Keratinocyte (primary cell): Measurements from ENCODE around the gene FADS3. TPM values are rescaled to one million over a fixed set of nuclear protein-coding genes. Genes with fewer than 3 reads are reported as not detected.

Experiments
- DNase-seq: peaks from one replicate; pipeline ENCODE4 v3.0.0-alpha.2; 2011; ENCODE audit warnings: low read depth, missing footprints, low spot score
- FAIRE-seq: peaks from 2 replicates; lab custom pipeline; 2011; peaks lifted over from hg19 to GRCh38; lab: Jason Lieb, UNC
- H2AFZ ChIP-seq: 2 replicates; pipeline ENCODE4 v1.6.0; 2012; ENCODE audit warnings: low read length, control low read depth, inconsistent platforms; ENCODE audit not compliant: control insufficient read depth
- H3K27ac ChIP-seq: 2 replicates; pipeline ENCODE4 v1.5.1; 2011; ENCODE audit warnings: low read length; ENCODE audit not compliant: control insufficient read depth, insufficient read depth
- H3K27me3 ChIP-seq: 3 replicates; pipeline ENCODE4 v1.6.0; 2011; ENCODE audit warnings: low read length; ENCODE audit not compliant: control insufficient read depth, insufficient read depth; ENCODE audit errors: extremely low read depth
- H3K36me3 ChIP-seq, 2 experiments: 2 replicates in 1 of 2; 3 replicates in 1 of 2; pipeline ENCODE4 v1.5.1; 2011; ENCODE audit warnings: low read length in 2 of 2, mild to moderate bottlenecking in 1 of 2; ENCODE audit not compliant: control insufficient read depth in 2 of 2, insufficient read depth in 2 of 2; ENCODE audit errors: extremely low read depth in 1 of 2
- H3K4me1 ChIP-seq: 3 replicates; pipeline ENCODE4 v1.5.1; 2011; ENCODE audit warnings: low read length; ENCODE audit not compliant: control insufficient read depth, insufficient read depth; ENCODE audit errors: extremely low read depth
- H3K4me2 ChIP-seq: 3 replicates; pipeline ENCODE4 v1.6.0; 2011; ENCODE audit warnings: low read depth, low read length; ENCODE audit not compliant: control insufficient read depth, insufficient read depth; ENCODE audit errors: extremely low read depth
- H3K4me3 ChIP-seq, 3 experiments: fragments of 200-600 bp in 1 of 3; sonication (generic) in 1 of 3; 2 replicates in 2 of 3; 3 replicates in 1 of 3; pipeline ENCODE4 v1.5.1; 2011 to 2016; ENCODE audit warnings: low read length in 3 of 3, mild to moderate bottlenecking in 3 of 3, control low read depth in 2 of 3, inconsistent platforms in 1 of 3, low read depth in 1 of 3, mixed read lengths in 1 of 3, mixed run types in 1 of 3, moderate library complexity in 1 of 3; ENCODE audit not compliant: control insufficient read depth in 2 of 3, insufficient read depth in 2 of 3; ENCODE audit errors: extremely low read depth in 1 of 3
- H3K79me2 ChIP-seq: 2 replicates; pipeline ENCODE4 v1.6.0; 2012; ENCODE audit warnings: low read length; ENCODE audit not compliant: control insufficient read depth, insufficient read depth
- H3K9ac ChIP-seq: 3 replicates; pipeline ENCODE4 v1.6.0; 2011; ENCODE audit warnings: low read length; ENCODE audit not compliant: control insufficient read depth, insufficient read depth; ENCODE audit errors: extremely low read depth
- H3K9me1 ChIP-seq: 3 replicates; pipeline ENCODE4 v1.6.0; 2011; ENCODE audit warnings: low read length; ENCODE audit not compliant: control insufficient read depth, insufficient read depth; ENCODE audit errors: extremely low read depth
- H3K9me3 ChIP-seq: 2 replicates; pipeline ENCODE4 v1.5.1; 2012; ENCODE audit warnings: low read depth, low read length; ENCODE audit not compliant: control insufficient read depth
- H4K20me1 ChIP-seq: 3 replicates; pipeline ENCODE4 v1.6.0; 2011; ENCODE audit warnings: low read length; ENCODE audit not compliant: control insufficient read depth, insufficient read depth; ENCODE audit errors: extremely low read depth
- EZH2 ChIP-seq: IDR thresholded peaks from one replicate; pipeline ENCODE4 v1.6.1; 2012; ENCODE audit warnings: inconsistent platforms, mild to moderate bottlenecking, low read length, moderate library complexity
- dilution Hi-C: fragments of 300-500 bp; cut with MboI; formaldehyde crosslinking; loops from one replicate; pipeline ENCODE4 v1.7.0; 2020; ENCODE audit warnings: low sequenced_read_pairs; ENCODE audit not compliant: extremely low pct_ligation_motif_present
- polyA plus RNA-seq, 5 experiments: library from polyadenylated mRNA; depleted of rRNA in 3 of 5; stranded (reverse) in 3 of 5; stranded (forward) in 1 of 5; unstranded in 1 of 5; fragments of >200 nt; gene quantifications; 1 replicate in 1 of 5; 2 replicates in 3 of 5; 3 replicates in 1 of 5; pipeline versions ENCODE4 v1.2.1 to v1.2.3, GENCODE V29; 2011 to 2012; ENCODE audit warnings: missing spikeins in 2 of 5, low read depth in 1 of 5, low replicate concordance in 1 of 5
- TF ChIP-seq, protein P1 (sequence below), 3 experiments: IDR thresholded peaks in 1 of 3; conservative IDR thresholded peaks in 1 of 3; optimal IDR thresholded peaks in 1 of 3; 2 replicates in 2 of 3; 3 replicates in 1 of 3; pipeline versions ENCODE3 to v1.5.1; 2011; ENCODE audit warnings: low read length in 3 of 3, mild to moderate bottlenecking in 3 of 3, moderate library complexity in 2 of 3, control low read depth in 1 of 3, inconsistent platforms in 1 of 3; ENCODE audit not compliant: insufficient read depth in 2 of 3; ENCODE audit errors: extremely low read depth in 1 of 3

Gene FADS3
- polyA plus RNA-seq, 1 donor (not counting 4 experiments of a cell fraction or from before 2014, with no cell fraction given), result 33.9 TPM

DNA sequence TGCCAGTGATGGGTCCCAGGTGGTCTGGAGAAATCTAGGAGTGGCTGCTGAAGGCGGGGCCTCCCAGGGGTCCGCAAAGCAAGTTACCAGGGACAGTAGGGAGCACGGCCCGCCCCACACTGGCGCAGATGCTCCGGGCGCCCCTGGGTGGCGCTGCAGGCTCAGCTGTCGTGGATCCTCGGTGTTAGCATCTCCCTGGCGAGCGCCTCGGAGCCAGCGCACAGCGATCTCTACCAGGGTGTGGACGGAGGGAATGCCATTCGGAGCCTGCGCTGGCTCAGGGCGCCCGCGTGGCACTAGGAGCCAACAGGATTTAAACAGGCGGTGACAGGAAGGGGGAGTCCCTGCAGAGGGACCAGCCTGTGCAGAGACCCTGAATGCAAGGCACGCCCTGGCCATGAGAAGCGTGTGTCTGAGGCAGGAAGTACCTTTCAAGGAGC is 20.2 kb downstream of the FADS3 start:
- DNase-seq (no peak), FAIRE-seq (no peak)
- peaks cover 4% of the 10 kb centered on the region for H3K4me1 ChIP-seq
- H3K27me3 ChIP-seq, result peaks cover 8% of the 10 kb centered on the region
- H4K20me1 ChIP-seq, result peaks cover 2% of the 10 kb centered on the region
- TF ChIP-seq, protein P1, sequence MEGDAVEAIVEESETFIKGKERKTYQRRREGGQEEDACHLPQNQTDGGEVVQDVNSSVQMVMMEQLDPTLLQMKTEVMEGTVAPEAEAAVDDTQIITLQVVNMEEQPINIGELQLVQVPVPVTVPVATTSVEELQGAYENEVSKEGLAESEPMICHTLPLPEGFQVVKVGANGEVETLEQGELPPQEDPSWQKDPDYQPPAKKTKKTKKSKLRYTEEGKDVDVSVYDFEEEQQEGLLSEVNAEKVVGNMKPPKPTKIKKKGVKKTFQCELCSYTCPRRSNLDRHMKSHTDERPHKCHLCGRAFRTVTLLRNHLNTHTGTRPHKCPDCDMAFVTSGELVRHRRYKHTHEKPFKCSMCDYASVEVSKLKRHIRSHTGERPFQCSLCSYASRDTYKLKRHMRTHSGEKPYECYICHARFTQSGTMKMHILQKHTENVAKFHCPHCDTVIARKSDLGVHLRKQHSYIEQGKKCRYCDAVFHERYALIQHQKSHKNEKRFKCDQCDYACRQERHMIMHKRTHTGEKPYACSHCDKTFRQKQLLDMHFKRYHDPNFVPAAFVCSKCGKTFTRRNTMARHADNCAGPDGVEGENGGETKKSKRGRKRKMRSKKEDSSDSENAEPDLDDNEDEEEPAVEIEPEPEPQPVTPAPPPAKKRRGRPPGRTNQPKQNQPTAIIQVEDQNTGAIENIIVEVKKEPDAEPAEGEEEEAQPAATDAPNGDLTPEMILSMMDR (optimal IDR thresholded peaks at IDR 0.05 in 1 of 3, IDR thresholded peaks at IDR 0.05 in 1 of 3, conservative IDR thresholded peaks at IDR 0.05 in 1 of 3; ENCODE audit: extremely low read depth in 1 of 3, insufficient read depth in 2 of 3, low read length in 3 of 3), result peak; percentile 97 to 99 (median 97)
- TF ChIP-seq EZH2, result no peak
- H3K4me3 ChIP-seq, result peak overlapping the region in 1 of 3 experiments; percentile 9
- no peaks in the 10 kb centered on the region for H3K79me2 ChIP-seq
- no peak overlapping the region for H3K27ac ChIP-seq
- H2AFZ ChIP-seq, result peak overlapping the region; percentile 62
- H3K9ac ChIP-seq, result no peak overlapping the region
- no peaks in the 10 kb centered on the region for H3K9me1 ChIP-seq
- peaks cover 0 to 2% of the 10 kb centered on the region in 2 experiments for H3K36me3 ChIP-seq
- H3K4me2 ChIP-seq, result peak overlapping the region; percentile 68
- no peaks in the 10 kb centered on the region for H3K9me3 ChIP-seq
- dilution Hi-C loops, result no loop called here

- DNase-seq (no peak), FAIRE-seq (no peak)
- Histone ChIP-seq H3K9me3 (no peaks in the 10 kb centered on the region), H2AFZ (no peak overlapping the region), H3K9me1 (no peaks in the 10 kb centered on the region), H3K4me1 (peaks cover 4% of the 10 kb centered on the region), H3K36me3 (peaks cover 1 to 2% of the 10 kb centered on the region in 2 experiments), H3K79me2 (no peaks in the 10 kb centered on the region), H3K4me2 (no peak overlapping the region), H3K9ac (no peak overlapping the region), H3K27ac (no peak overlapping the region), H4K20me1 (peaks cover 2% of the 10 kb centered on the region), H3K4me3 (no peak overlapping the region), H3K27me3 (peaks cover 8% of the 10 kb centered on the region)
- no peak for TF ChIP-seq EZH2
- TF ChIP-seq, protein P1 (optimal IDR thresholded peaks at IDR 0.05 in 1 of 3, IDR thresholded peaks at IDR 0.05 in 1 of 3, conservative IDR thresholded peaks at IDR 0.05 in 1 of 3; ENCODE audit: extremely low read depth in 1 of 3, insufficient read depth in 2 of 3, low read length in 3 of 3), result no peak
- dilution Hi-C loops, result no loop called here
Measured at GRCh38 chr11:61870541-61871031, 20.8 kb downstream of the FADS3 start.
